A549 (cell line): ENCODE measurements around the gene MYO18B. TPM values are rescaled to one million over a fixed set of nuclear protein-coding genes. Genes with fewer than 3 reads are reported as not detected.

Experiments
- ATAC-seq, 2 experiments: fragments of 200-7000 bp in 1 of 2; fragments of >200 bp in 1 of 2; cut with Nextera tagmentation in 1 of 2; cut with Tn5 transposase in 1 of 2; 3 replicates each; pipeline versions ENCODE4 v1.8.0 to v1.9.1; 2018 to 2020; ENCODE audit warnings: mild to moderate bottlenecking in 1 of 2, moderate library complexity in 1 of 2
- CTCF ChIA-PET: fragments of 300-600 bp; sonication (Branson Sonifier 250); formaldehyde crosslinking; extraction: SDS; loops from one replicate; lab custom pipeline; 2021; ENCODE audit warnings: antibody characterized with exemption, inconsistent platforms; lab: Yijun Ruan, JAX
- POLR2A ChIA-PET: fragments of 350-600 bp; formaldehyde crosslinking; extraction: SDS; loops from one replicate; lab custom pipeline; 2021; ENCODE audit warnings: antibody characterized with exemption, inconsistent platforms; lab: Yijun Ruan, JAX
- DNase-seq, 2 experiments: peaks; one replicate each; pipeline versions ENCODE4 v3.0.0 to v3.0.0-alpha.2; 2011 to 2016; ENCODE audit warnings: low read depth in 1 of 2, low spot score in 1 of 2
- FAIRE-seq: peaks from 2 replicates; lab custom pipeline; 2011; peaks lifted over from hg19 to GRCh38; lab: Jason Lieb, UNC
- H3K27ac ChIP-seq, 2 experiments: fragments of >200 bp; sonication (Bioruptor Twin); formaldehyde crosslinking; 3 replicates each; pipeline ENCODE4 v1.5.1; 2016 to 2017
- H3K4me1 ChIP-seq: fragments of >200 bp; sonication (Bioruptor Twin); formaldehyde crosslinking; 3 replicates; pipeline ENCODE4 v1.6.1; 2016
- H3K4me2 ChIP-seq: fragments of >200 bp; sonication (Bioruptor Twin); formaldehyde crosslinking; 3 replicates; pipeline ENCODE4 v1.6.1; 2016
- H3K4me3 ChIP-seq: fragments of >200 bp; sonication (Bioruptor Twin); formaldehyde crosslinking; 3 replicates; pipeline ENCODE4 v1.5.1; 2016
- H3K9me3 ChIP-seq: fragments of >200 bp; sonication (Bioruptor Twin); formaldehyde crosslinking; 3 replicates; pipeline ENCODE4 v1.6.1; 2016
- ATOH8 ChIP-seq: fragments of 250-450 bp; sonication (Bioruptor Pico); IDR thresholded peaks from 2 replicates; pipeline ENCODE4 v1.5.0; 2020; ENCODE audit warnings: low read depth, mild to moderate bottlenecking, moderate library complexity
- CEBPB ChIP-seq, 2 experiments: fragments of >200 bp in 1 of 2; sonication (Bioruptor Twin) in 1 of 2; formaldehyde crosslinking in 1 of 2; IDR thresholded peaks; 2 replicates each; pipeline ENCODE4 v1.6.1; 2012 to 2016
- EHF ChIP-seq: fragments of 250-450 bp; sonication (Bioruptor Pico); IDR thresholded peaks from 2 replicates; pipeline ENCODE4 v1.5.0; 2020; ENCODE audit warnings: mild to moderate bottlenecking
- EHMT2 ChIP-seq: fragments of 200-600 bp; sonication (generic); IDR thresholded peaks from 2 replicates; pipeline ENCODE4 v1.6.1; 2016; ENCODE audit warnings: antibody characterized with exemption, low read depth, mild to moderate bottlenecking, moderate library complexity
- EP300 ChIP-seq, 2 experiments: fragments of >200 bp; sonication (Bioruptor Twin); formaldehyde crosslinking; IDR thresholded peaks; 2 replicates in 1 of 2; 3 replicates in 1 of 2; pipeline ENCODE4 v1.6.1; 2016 to 2017
- HEYL ChIP-seq: fragments of 250-450 bp; sonication (Bioruptor Pico); IDR thresholded peaks from 2 replicates; pipeline ENCODE4 v1.8.0; 2021; ENCODE audit warnings: mild to moderate bottlenecking, moderate library complexity
- HMGXB4 ChIP-seq: fragments of 250-450 bp; sonication (Bioruptor Pico); IDR thresholded peaks from 2 replicates; pipeline ENCODE4 v1.5.0; 2021; ENCODE audit warnings: mild to moderate bottlenecking, moderate library complexity, borderline replicate concordance
- HOXB13 ChIP-seq: fragments of 250-450 bp; sonication (Bioruptor Pico); IDR thresholded peaks from 2 replicates; pipeline ENCODE4 v1.5.0; 2020; ENCODE audit warnings: low read depth, mild to moderate bottlenecking, moderate library complexity
- HOXB5 ChIP-seq: fragments of 250-450 bp; sonication (Bioruptor Pico); IDR thresholded peaks from 2 replicates; pipeline ENCODE4 v1.5.0; 2020; ENCODE audit warnings: mild to moderate bottlenecking, moderate library complexity
- JUNB ChIP-seq: fragments of >200 bp; sonication (Bioruptor Twin); formaldehyde crosslinking; IDR thresholded peaks from 2 replicates; pipeline ENCODE4 v1.6.1; 2016
- NFE2L2 ChIP-seq: fragments of 150-350 bp; conservative IDR thresholded peaks from 2 replicates; pipeline ENCODE4 v1.6.1; 2014; ENCODE audit warnings: low read length
- PHF8 ChIP-seq: fragments of 200-600 bp; sonication (generic); IDR thresholded peaks from 2 replicates; pipeline ENCODE4 v1.6.1; 2016; ENCODE audit warnings: low read depth, mild to moderate bottlenecking, antibody characterized with exemption, moderate library complexity, borderline replicate concordance
- RAD21 ChIP-seq, 2 experiments: fragments of >200 bp in 1 of 2; sonication (Bioruptor Twin) in 1 of 2; formaldehyde crosslinking in 1 of 2; IDR thresholded peaks in 1 of 2; conservative IDR thresholded peaks in 1 of 2; 2 replicates in 1 of 2; 3 replicates in 1 of 2; pipeline ENCODE4 v1.6.1; 2012 to 2018; ENCODE audit warnings: inconsistent platforms in 1 of 2
- RFX5 ChIP-seq: fragments of 450-650 bp; IDR thresholded peaks from 2 replicates; pipeline ENCODE4 v1.7.1; 2014; ENCODE audit warnings: antibody characterized with exemption, mild to moderate bottlenecking, moderate library complexity
- SMC3 ChIP-seq: fragments of >200 bp; sonication (Bioruptor Twin); formaldehyde crosslinking; IDR thresholded peaks from 3 replicates; pipeline ENCODE4 v1.6.1; 2018; ENCODE audit warnings: inconsistent platforms
- ZC3H11A ChIP-seq: fragments of 450-650 bp; IDR thresholded peaks from 2 replicates; pipeline ENCODE4 v1.6.1; 2014; ENCODE audit warnings: antibody characterized with exemption, mild to moderate bottlenecking
- ZFP36 ChIP-seq: fragments of 450-650 bp; IDR thresholded peaks from 2 replicates; pipeline ENCODE4 v1.6.1; 2014; ENCODE audit warnings: borderline replicate concordance; ENCODE audit not compliant: partially characterized antibody
- WGBS: methylation state at CpG from one replicate; pipeline ENCODE4 v1.1.6; 2017; ENCODE audit errors: missing lambda C conversion rate; 5-methylcytosine and 5-hydroxymethylcytosine counted together
- polyA plus RNA-seq, 4 experiments: library from polyadenylated mRNA; depleted of rRNA in 3 of 4; stranded (reverse); fragments of >200 nt; fragmentation: RNase III in 1 of 4; extraction: RNeasy Plus Mini Kit Qiagen cat#74134 plus additional on column Dnase treatment in 1 of 4; gene quantifications; 2 replicates in 3 of 4; 3 replicates in 1 of 4; pipeline ENCODE4 v1.2.3, GENCODE V29; 2011 to 2017

Gene MYO18B
- polyA plus RNA-seq, 2 of the 4 experiments (the other 2 are of a cell fraction): 0.01 TPM

GRCh38 chr22:25875461-25875860 is 133.5 kb downstream of the MYO18B start:
- H3K4me3 ChIP-seq: no peak overlapping the region
- no peak overlapping the region for H3K4me2 ChIP-seq
- ATAC-seq (no peak), DNase-seq (no peak), FAIRE-seq (no peak)
- 0% methylated on average over 2 of the region's 2 CpGs for WGBS
- H3K27ac ChIP-seq: no peak overlapping the region
- no peaks in the 10 kb centered on the region for H3K9me3 ChIP-seq
- CTCF ChIA-PET: interaction anchor here (1.4 kb wide), 1 partner anchor 297 kb away, joined by 3 read pairs; no protein-coding TSS in a partner anchor
- no peaks in the 10 kb centered on the region for H3K4me1 ChIP-seq
- POLR2A ChIA-PET: no interaction called here
- TF ChIP-seq ZC3H11A (no peak), SMC3 (no peak), EP300 (IDR thresholded peaks at IDR 0.05) (no peak), CEBPB (IDR thresholded peaks at IDR 0.05) (no peak), PHF8 (no peak)

- FAIRE-seq: no peak
- no peak overlapping the region for H3K4me2 ChIP-seq
- WGBS: 56% methylated on average over 3 of the region's 4 CpGs
- no peaks in the 10 kb centered on the region for H3K4me1 ChIP-seq
- TF ChIP-seq HOXB5 (CRISPR knock-in tag) (no peak), HOXB13 (CRISPR knock-in tag) (no peak), EP300 (IDR thresholded peaks at IDR 0.05) (no peak)
- DNase-seq: no peak
- no peak for ATAC-seq
- POLR2A ChIA-PET: no interaction called here
- no peaks in the 10 kb centered on the region for H3K9me3 ChIP-seq
- no peak overlapping the region for H3K4me3 ChIP-seq
- H3K27ac ChIP-seq: no peak overlapping the region
- CTCF ChIA-PET: no interaction called here
Measured at GRCh38 chr22:25876871-25877270, 134.9 kb downstream of the MYO18B start.

GRCh38 chr22:25878933-25879332 is 136.9 kb downstream of the MYO18B start:
- no peak for FAIRE-seq
- CTCF ChIA-PET: no interaction called here
- H3K9me3 ChIP-seq: no peaks in the 10 kb centered on the region

GRCh38 chr22:25880524-25880923 is 138.5 kb downstream of the MYO18B start:
- ATAC-seq (no peak), DNase-seq (peak in 1 of 2 experiments; percentile 16), FAIRE-seq (no peak)
- ChIA-PET POLR2A (no interaction called here), CTCF (no interaction called here)
- 0% methylated on average over 2 of the region's 2 CpGs for WGBS
- Histone ChIP-seq H3K4me3 (no peak overlapping the region), H3K4me2 (no peak overlapping the region), H3K4me1 (no peaks in the 10 kb centered on the region), H3K9me3 (no peaks in the 10 kb centered on the region), H3K27ac (no peak overlapping the region)
- TF ChIP-seq RAD21 (conservative IDR thresholded peaks at IDR 0.05 in 1 of 2, IDR thresholded peaks at IDR 0.05 in 1 of 2) (0 out of 5 replicates have a peak, but pooled peaks of 1 of the 2 experiments have one; percentile 14), HOXB5 (CRISPR knock-in tag) (no peak)

More at GRCh38 chr22:25878933-25879332, 136.9 kb downstream of the MYO18B start:
- H3K4me3 ChIP-seq: no peak overlapping the region
- no peak for DNase-seq
- TF ChIP-seq HMGXB4 (no peak), ATOH8 (no peak), RFX5 (no peak), EHF (no peak), JUNB (no peak), ZC3H11A (no peak), EP300 (IDR thresholded peaks at IDR 0.05) (no peak), EHMT2 (no peak), HEYL (CRISPR knock-in tag) (no peak), ZFP36 (no peak), NFE2L2 (no peak)
- TF ChIP-seq, all 56 proteins: peak for 0
- WGBS: 27% methylated on average over 3 of the region's 3 CpGs
- Histone ChIP-seq H3K4me1 (no peaks in the 10 kb centered on the region), H3K27ac (no peak overlapping the region), H3K4me2 (no peak overlapping the region)
- no peak for ATAC-seq
- POLR2A ChIA-PET: no interaction called here
